DOHH2 (cell line): Measurements from ENCODE around the gene STPG4.

Experiments
- CTCF ChIP-seq: fragments of 200-600 bp; sonication (generic); IDR thresholded peaks from one replicate; pipeline ENCODE4 v1.5.1; 2014; ENCODE audit warnings: antibody characterized with exemption, mild to moderate bottlenecking, low read depth, low read length; ENCODE audit not compliant: poor library complexity, severe bottlenecking
- EZH2phosphoT487 ChIP-seq: fragments of 200-600 bp; sonication (generic); IDR thresholded peaks from 2 replicates; pipeline ENCODE4 v1.6.1; 2017; ENCODE audit warnings: borderline replicate concordance, mild to moderate bottlenecking, antibody characterized with exemption, low read length, moderate library complexity, mixed read lengths

- TF ChIP-seq CTCF (no peak), EZH2phosphoT487 (no peak)
Measured at GRCh38 chr2:47174733-47175361, 19.7 kb upstream of the STPG4 start.
